ENCODE results near the gene TMEM117.

The TMEM117 gene

DNA sequence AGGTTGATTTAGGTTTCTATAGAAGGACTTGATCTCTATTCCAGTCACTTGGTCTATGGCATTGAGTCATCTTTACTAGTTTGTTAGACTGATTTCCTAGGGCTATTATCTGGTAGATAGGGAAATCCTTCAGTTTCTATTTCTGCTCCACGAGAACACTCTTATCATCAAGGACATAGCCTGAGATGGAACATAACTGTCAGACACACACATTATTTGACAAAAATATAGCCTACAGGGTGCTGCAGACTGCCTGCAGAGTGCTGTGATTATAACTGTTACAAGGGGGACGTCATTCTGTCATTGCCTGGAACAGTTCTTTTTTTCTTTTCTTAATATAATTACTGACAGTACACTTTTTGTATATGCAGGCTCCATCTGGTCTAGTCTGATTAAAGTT, 82.0 kb downstream of the TMEM117 start:
- H3K36me3 ChIP-seq = no peaks in the 10 kb centered on the region
- no peak overlapping the region for H3K27ac ChIP-seq
- no peak overlapping the region for H3K4me3 ChIP-seq (ENCODE audit: low read depth in 1 of 2, low read length in 1 of 2)
- TF ChIP-seq, protein P1, sequence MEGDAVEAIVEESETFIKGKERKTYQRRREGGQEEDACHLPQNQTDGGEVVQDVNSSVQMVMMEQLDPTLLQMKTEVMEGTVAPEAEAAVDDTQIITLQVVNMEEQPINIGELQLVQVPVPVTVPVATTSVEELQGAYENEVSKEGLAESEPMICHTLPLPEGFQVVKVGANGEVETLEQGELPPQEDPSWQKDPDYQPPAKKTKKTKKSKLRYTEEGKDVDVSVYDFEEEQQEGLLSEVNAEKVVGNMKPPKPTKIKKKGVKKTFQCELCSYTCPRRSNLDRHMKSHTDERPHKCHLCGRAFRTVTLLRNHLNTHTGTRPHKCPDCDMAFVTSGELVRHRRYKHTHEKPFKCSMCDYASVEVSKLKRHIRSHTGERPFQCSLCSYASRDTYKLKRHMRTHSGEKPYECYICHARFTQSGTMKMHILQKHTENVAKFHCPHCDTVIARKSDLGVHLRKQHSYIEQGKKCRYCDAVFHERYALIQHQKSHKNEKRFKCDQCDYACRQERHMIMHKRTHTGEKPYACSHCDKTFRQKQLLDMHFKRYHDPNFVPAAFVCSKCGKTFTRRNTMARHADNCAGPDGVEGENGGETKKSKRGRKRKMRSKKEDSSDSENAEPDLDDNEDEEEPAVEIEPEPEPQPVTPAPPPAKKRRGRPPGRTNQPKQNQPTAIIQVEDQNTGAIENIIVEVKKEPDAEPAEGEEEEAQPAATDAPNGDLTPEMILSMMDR (IDR thresholded peaks at IDR 0.05) = no peak
- H3K9me3 ChIP-seq = no peaks in the 10 kb centered on the region
- H3K4me1 ChIP-seq (ENCODE audit: control insufficient read depth in 1 of 2, insufficient read depth in 1 of 2, low read depth in 1 of 2, low read length in 1 of 2) = no peaks in the 10 kb centered on the region
- H3K27me3 ChIP-seq = no peaks in the 10 kb centered on the region

DNA sequence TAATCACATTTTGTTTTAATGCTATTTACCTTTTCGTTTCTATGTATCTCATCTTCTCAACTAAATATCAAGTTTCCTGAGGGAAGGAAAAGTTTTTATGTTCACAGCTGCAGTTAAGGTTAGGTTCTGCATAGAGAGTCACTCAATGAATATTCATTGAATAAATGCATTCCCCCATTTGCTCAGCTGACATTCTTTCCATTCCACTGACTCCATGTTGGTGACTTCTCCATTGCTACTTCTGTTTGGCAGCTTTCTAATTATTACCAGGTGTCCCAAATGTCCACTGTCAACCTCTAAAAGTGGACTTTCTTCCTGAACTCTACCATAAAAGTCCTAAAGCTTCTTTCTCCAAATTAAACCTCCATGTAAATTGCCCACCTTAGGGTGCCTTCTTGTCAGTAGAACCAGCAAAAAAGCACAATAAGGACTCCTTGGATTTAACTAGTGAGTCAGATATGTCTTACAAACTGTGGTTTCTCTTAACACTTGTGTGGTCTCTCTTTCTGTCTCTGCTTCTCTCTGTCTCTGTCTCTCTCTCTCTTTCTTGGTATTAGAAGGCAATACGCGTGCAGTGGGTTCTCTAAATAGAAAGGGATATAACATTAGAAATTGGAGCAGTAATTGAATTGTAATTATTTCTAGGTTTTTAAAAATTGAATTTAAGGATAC, 85.9 kb downstream of the TMEM117 start:
- TF ChIP-seq, protein P1 (IDR thresholded peaks at IDR 0.05) = no peak
- H3K9me3 ChIP-seq = no peaks in the 10 kb centered on the region
- H3K27ac ChIP-seq = no peak overlapping the region
- H3K36me3 ChIP-seq = no peaks in the 10 kb centered on the region
- no peaks in the 10 kb centered on the region for H3K27me3 ChIP-seq
- no peaks in the 10 kb centered on the region for H3K4me1 ChIP-seq (ENCODE audit: control insufficient read depth in 1 of 2, insufficient read depth in 1 of 2, low read depth in 1 of 2, low read length in 1 of 2)
- no peak overlapping the region for H3K4me3 ChIP-seq (ENCODE audit: low read depth in 1 of 2, low read length in 1 of 2)

DNA sequence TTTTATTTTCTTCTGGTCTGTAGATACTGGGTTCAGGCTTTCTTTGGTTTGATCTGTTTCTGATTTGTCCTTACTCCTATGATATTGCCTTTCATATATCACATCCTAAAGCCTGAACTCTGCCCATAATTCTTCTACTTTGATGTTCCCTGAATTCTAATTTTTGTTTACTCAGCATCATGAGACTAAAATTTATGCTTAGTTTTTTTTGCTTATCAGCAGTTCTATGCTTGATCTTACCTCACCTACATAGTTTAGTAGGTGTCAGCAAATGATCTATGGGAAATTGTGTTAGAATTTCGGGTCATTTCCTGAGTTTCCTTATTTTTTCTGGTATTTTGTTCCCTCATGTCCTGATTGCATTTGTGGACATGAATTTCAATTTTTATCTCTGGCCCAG, 94.2 kb downstream of the TMEM117 start:
- H3K4me1 ChIP-seq (ENCODE audit: control insufficient read depth in 1 of 2, insufficient read depth in 1 of 2, low read depth in 1 of 2, low read length in 1 of 2) = no peaks in the 10 kb centered on the region
- no peak overlapping the region for H3K27ac ChIP-seq
- H3K9me3 ChIP-seq = peaks cover 2% of the 10 kb centered on the region
- H3K4me3 ChIP-seq (ENCODE audit: low read depth in 1 of 2, low read length in 1 of 2) = no peak overlapping the region
- TF ChIP-seq, protein P1 (IDR thresholded peaks at IDR 0.05) = no peak
- no peaks in the 10 kb centered on the region for H3K27me3 ChIP-seq
- no peaks in the 10 kb centered on the region for H3K36me3 ChIP-seq

DNA sequence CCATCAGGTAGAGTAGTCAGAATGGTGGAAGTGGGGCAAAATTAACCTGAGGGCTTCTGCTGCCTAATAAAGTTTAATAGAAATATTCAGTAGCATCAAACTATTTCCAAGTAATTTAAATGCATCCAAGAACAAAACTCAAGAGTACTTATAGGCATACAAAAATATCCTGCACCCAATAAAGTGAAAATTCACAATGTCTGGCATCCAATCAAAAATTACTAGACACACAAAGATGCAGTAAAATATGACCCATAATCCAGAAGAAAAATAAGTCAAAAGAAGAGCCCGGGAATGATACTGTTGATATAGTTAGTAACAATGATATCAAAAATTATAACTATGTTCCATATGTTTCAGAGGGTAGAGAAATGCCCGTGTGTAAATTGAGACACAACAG, 95.3 kb downstream of the TMEM117 start:
- Histone ChIP-seq H3K36me3 (no peaks in the 10 kb centered on the region), H3K4me1 (ENCODE audit: control insufficient read depth in 1 of 2, insufficient read depth in 1 of 2, low read depth in 1 of 2, low read length in 1 of 2) (no peaks in the 10 kb centered on the region), H3K4me3 (ENCODE audit: low read depth in 1 of 2, low read length in 1 of 2) (no peak overlapping the region), H3K9me3 (peaks cover 2% of the 10 kb centered on the region), H3K27me3 (no peaks in the 10 kb centered on the region), H3K27ac (no peak overlapping the region)
- TF ChIP-seq, protein P1 (IDR thresholded peaks at IDR 0.05) = no peak

DNA sequence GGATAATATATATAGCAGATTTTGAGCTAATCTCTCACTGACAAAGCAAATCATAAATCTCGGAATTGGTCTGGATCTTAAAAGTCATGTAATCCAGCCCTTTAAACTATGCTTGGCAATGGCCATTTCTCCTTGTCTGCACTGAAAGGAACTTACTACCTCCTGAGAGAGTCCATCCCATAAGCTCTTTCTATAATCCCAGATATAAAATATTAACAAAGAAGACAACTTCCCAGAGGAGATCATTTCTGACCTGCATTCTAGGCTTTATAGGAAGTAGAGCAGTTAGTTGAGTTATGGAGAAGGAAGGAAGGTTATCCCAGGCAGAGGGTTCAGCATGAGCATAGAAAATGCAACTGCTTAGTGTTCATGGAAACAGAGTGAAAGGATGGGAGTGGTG, 99.7 kb downstream of the TMEM117 start:
- no peaks in the 10 kb centered on the region for H3K4me1 ChIP-seq (ENCODE audit: control insufficient read depth in 1 of 2, insufficient read depth in 1 of 2, low read depth in 1 of 2, low read length in 1 of 2)
- no peak overlapping the region for H3K27ac ChIP-seq
- no peaks in the 10 kb centered on the region for H3K27me3 ChIP-seq
- H3K4me3 ChIP-seq (ENCODE audit: low read depth in 1 of 2, low read length in 1 of 2) = no peak overlapping the region
- H3K9me3 ChIP-seq = peaks cover 2% of the 10 kb centered on the region
- H3K36me3 ChIP-seq = no peaks in the 10 kb centered on the region
- TF ChIP-seq, protein P1 (IDR thresholded peaks at IDR 0.05) = no peak
